HUDEP-2 (cell line): ENCODE results near the gene TTC31.

Source experiments
- DNase-seq, 76 experiments: peaks; one replicate each; lab custom pipeline; 2025; ENCODE audit not compliant: unreplicated experiment in 76 of 76; lab: John Stamatoyannopoulos, UW

TTC31 gene

DNA sequence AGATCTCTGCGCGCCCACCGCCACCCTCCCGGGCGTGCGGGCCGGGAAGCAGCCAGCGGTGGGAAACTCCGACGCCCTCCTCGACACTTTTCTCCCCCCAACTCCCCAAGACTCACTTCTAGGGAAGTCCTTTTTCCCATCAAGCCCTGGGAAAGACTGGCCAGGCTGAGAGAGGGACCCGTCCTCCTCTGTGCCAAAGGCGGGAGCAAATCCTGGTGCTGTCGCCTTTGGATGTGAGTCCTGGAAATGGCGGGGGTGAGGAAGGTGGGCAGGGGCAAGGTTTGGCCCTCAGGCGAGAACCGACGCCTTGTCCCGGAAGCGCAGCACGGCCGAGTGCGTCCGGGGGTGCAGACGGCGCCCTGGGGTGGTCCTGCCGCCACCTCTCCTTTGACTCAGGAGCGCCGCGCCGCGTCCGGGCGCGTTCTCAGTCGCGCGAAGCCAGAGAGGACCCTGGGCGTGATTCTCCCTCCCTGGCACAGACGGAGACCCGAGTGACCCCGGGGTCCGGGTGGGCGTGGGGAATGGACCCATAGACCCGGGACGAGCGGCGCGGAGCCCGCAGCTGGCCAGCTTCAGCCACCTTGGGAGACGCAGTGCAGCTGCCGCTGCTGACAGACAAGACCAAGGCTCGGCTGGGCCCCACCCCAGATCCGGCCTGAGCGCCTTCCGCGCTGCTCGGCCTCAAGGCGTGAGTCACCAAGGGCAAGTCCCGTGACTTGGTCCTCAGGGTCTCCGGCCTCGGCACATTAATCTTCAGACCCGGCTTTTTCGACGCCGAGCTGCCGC is 20.0 kb downstream of the TTC31 start:
- peak in 69 of 76 experiments; percentile 6 to 78 (median 60) for DNase-seq

DNA sequence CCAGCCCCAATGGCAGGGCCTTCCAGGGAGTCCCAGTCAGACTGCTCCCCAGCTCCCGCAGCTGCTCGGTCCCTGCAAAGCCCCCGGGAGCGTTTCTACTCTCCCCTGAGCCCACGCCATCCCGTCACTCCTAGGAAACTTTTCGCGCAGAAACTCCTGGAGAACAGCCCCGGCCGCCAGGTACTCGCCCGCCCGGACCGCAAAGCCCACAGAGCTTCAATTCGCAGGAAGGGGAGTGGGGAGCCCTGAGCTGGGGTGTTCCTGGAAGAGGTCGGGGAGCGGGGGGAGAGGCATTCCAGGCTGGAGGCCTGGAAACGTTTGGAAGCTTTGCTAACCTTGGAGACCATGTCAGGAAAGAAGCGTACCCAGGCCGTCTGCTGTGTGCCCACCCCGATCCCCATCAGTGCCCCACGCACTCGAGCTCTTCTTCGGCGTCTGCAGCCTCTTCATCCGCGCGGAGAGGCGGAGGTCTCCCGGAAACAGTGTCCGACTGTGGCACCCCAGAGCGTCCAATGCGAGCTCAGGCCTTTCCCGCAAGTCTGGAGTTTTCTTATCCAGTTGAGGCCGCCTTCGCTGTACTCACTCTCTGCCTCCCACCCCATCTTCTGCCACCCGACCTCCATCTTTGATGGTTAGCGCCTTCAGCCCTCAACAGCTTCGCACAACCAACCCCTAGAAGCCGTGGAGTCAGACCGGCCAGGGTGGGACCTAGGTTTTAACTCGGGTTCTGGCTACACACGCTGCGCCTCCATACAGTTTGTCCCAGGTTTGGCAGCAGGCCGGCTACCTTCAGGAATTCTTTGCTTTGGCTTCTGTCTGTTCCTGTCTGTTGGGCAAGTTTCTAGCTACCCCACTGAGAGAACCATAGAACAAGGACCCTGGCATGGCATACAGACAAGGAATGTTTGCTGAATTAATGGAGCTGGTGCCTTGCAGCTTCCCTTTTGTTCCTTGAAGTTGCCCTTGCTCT is 20.9 kb downstream of the TTC31 start:
- DNase-seq: no peak

DNA sequence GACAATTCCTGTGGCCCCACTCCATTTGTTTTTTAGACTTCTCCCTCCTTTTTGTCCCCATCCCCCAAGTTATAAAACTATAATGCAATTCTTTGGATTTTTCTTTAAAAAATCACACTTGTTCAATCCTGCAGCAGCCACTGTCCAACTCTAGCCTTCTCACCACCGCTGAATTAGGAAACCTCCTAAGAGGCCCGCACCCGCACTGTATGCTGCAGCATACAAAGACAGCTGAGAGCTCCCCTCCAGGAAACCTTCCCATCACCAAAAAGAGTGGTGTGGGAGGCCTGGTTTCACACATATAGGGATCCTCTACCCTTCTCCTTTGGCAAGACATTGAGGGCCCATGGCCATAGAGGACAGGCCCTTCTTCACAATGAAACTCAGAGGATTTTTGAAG is 21.7 kb downstream of the TTC31 start:
- DNase-seq: no peak

DNA sequence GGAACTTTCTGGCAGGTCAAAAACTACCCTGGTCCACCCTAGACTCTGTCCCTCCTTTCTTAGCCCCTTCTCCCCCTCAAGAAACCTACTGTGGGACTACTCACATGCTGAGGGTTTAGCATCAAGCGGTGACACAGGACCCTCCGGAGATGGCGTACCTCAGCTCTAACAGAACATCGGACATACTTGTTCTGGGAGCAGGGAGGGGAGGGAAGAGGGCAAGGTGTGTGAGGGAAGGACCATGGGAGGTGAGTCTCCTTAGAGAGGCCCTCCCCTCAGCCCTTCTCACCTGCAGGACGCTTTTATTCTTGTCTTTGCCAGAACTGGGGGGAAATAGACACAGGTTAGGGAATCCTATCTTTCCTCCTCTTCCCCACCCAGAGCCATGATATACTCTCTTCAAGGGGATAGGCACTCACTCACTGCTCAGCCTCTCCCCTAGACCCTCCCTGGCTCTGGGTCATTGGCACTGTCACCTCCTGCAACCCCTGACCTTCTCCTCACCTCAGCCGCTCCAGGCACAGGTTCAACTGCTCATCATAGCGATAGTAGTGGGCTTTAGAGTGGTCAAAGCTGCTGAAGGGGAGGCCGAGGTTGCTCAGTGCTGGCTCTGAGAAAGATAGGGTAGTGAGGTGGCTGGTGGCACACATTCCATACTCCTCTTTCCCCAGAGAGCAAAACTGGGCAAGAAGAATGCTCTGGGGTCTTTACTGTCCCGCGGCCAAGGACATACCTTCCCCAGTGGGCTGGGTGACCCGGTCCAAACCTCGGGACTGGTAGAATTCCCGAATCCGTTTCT is 22.8 kb downstream of the TTC31 start:
- DNase-seq: no peak

DNA sequence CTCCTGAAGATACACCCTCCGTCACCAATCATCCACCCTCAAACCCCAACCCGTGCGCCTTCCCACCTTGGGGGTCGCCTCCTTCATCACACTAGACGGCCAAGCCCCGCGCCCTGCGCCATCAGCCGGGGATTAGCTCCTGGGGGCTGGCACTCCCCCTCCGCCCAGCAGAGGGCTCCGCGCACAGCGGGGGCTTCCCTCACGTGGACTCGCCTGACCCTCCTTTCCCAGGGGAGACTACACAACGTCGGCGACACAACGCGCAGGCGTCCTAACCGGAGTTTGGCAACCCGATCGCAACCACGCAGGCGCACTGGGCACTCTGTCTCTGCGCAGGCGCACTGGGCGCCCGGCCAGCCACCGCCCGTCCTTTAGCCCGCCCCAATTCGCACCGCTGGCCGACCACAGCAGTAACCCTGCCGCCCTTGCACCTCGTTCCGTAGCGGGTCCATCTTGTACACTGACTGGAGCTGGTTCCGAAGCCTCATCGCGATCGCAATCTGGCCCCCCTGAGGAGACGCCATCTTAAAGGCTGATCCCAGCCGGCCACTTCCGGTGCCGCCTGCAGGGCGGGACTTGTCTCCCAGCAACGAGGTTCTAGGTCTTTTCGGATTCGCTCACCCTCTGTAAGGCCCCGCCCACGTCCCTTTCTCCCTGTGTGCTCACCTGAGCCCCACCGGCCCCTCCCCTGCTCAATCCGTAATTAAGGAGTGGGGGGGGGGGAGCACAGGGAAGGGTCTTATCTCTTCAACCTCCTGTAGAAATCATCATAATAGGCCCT is 24.5 kb downstream of the TTC31 start, which contains the start of gene PCGF1:
Gene PCGF1 (minus strand): TSS at position 551 of the 781 bp plus-strand sequence. CDS start 27 bp downstream, at position 524.
- DNase-seq: peak; percentile 54 to 99 (median 93)

DNA sequence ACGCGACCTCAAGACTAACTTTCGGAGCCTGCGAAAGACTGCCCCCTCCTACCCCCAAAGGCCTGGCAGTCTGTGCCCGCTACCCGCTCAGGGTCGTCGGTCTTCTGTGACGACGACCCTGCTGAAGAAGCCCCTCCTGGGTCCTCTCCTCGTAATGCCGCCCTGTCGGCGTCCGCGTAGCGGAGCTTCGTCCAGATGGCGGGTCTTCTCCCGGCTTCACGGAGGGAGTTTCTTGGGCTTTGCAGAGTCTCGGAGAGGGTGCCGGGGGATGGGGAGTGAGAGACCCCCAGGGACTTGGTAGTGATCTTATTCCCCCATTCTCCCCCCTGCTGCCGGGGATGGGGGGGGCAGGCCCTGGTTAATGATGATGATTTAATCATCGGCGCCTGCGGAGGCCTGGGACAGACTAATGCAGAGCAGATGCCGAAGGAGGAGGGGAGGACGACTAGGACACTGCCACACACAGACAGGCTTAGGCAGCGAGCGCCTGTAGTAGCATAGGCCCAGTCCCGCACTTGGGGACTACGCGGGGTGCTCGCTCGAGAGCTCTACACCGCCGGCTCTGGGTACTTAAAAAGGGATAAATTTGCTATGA is 25.1 kb downstream of the TTC31 start:
- peak in 2 of 76 experiments; percentile 18 for DNase-seq

DNA sequence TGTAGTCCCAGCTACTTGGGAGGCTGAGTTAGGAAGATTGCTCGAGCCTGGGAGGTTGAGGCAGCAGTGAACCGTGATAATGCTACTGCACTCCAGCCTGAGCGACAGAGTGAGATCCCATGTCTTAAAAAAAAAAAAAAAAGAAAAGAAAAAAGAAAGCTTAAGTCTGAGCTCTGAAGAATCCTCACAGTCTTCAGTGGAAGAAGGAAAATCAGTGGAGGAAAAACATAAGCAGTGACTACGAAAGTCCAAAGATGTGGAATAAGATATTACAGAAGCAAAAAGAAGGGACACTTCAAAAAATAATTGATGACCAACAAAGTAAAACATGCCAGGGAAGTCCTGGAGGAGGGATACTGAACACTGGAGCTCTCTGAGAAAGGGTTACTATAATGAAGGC is 27.4 kb downstream of the TTC31 start:
- no peak for DNase-seq

DNA sequence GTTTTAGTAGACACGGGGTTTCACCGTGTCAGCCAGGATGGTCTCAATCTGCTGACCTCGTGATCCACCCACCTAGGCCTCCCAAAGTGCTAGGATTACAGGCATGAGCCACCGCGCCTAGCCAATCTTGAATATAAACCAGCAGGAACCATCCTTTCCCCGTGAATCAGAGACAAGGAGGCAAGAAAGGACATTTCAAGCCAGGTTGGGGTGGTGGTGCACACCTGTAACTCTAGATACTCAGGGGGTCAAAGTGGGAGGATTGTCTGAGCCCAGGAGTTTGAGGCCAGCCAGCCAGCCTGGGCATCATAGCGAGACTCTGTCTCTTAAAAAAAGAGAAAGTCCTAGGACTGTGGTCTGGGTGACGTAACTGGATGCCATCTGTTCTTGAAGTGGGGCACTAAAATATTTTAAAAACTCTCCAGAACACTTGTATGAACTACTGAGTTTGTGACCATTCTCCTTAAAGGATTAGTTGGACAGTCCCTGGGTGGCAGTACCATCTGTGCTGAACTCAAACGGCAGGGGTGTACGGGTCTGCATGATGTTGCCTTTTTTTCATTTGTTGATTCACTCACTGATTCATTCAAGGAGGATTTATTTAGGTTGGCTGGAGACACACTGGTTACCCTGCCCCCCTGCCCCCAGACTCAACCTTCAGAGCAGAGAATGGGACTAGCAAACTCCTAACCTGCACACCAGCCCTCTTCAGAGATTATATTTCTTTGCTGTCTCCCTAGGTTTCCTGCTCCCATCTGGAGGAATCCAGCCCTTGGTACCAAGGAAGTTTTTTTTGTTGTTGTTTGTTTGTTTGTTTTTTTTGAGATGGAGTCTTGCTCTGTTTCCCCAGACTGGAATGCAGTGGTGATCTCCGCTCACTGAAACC is 28.5 kb downstream of the TTC31 start:
- DNase-seq: no peak

DNA sequence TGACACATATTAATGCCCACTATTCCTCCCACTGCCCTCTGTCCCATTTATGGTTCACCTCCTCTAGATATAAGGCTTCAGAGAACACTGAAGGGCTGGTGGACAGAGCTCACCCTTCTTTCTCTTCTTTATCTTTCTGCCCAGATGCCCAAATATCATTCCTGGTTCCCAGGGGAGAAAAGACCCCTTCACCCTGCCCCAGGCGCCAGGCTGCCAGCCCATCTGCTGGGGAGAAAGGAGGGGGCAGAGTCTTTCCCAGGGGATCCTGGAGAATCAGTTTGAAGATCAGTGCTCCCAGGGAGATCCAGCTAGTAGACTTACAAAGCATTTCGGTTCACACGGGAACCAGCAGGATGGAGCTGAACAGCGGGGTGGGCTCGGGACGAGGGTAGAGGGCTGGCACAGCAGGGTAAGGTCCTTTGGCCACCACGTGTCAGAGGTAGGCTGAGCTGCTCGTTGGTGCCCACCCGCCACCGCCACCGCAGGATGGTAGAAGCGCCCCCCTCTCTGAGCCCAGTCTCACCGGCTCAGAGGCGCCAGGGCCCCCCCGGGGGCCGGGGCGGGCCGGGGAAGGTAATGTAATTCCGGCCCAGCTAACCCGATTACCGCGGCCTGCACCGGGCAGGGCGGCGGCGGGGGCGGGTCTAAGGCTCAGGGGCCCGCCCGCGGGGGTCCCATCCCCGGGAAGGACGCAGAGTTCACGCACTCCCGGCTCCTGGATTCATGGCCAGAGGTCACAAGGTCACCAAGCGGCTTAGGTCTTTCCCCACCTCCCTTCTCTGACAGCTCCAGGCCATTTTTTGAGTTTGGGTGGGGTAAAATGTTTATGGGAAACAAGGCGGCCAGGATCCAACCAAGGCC is 30.1 kb downstream of the TTC31 start:
- no peak for DNase-seq

DNA sequence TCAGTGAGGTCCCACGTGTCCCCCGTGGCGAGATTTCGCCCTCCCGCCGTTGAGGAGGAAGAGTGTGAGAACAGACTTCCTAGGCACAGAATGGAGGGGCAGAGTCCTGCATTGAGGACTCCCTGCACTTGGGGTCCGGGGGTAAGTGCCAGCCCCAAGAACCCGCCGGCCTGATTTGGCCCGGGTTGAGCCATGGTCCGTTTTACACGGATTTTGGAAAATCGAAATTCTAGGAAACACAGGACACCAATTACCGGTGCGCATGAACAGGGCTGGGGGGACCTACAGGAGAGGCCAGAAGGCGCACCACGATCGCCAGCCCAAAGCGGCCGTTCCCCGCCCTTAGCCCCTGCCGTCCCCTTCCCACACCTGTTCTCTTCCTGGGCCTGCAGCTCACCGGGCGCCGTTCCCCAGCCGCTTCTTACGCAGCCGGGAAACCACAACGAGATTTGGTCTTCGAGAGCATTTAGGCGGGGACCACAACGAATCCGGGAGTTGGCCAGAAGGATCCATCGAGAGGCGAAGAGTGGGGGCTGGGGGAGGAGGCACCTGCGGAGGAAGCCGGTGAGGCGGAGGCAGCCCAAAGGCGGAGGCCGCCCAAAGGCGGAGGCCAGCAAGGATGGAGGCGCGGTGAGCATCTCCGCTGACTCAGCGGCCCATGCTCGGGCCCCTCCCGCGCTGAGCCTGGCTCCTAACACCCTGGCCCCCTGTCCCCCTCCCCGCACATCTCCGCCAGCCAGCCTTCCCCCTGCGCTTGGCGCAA is 30.9 kb downstream of the TTC31 start:
- peak in 3 of 76 experiments; percentile 14 to 18 (median 16) for DNase-seq

DNA sequence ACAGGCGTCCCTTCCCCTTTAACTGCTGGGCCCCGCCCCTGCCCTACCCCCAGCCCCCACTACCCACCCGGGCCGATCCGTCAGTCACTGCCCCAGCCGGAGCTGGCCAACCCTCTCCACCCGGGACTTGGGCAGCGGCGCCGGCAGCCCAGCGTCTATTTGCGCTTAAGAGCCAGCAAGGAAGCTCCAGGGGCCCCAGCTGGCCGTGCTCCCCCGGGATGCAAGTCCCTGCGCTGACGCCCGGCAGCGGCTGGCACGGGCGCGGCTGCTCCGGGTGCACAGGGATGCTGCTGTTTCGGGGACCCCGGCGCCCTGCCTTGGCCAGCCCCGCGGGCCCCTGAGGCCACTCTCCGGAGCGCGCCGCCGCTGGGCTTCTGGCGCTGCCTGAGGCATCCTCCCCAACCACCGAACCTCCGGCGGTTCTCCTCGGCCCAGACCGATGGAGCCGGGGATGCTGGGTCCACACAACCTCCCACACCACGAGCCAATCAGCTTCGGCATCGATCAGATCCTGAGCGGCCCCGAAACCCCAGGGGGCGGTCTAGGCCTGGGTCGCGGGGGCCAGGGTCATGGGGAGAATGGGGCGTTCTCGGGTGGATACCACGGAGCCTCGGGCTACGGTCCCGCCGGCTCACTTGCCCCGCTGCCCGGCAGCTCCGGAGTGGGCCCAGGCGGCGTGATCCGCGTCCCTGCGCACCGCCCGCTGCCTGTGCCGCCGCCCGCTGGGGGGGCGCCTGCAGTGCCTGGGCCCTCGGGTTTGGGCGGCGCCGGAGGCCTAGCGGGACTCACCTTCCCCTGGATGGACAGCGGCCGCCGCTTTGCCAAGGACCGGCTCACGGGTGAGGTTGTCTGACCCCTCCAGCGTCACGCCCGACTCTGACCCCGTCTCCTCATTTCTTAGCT is 31.7 kb downstream of the TTC31 start, which contains the start of gene TLX2:
Gene TLX2 (plus strand): TSS at position 83 of the 903 bp plus-strand sequence. CDS start 357 bp downstream, at position 440.
- DNase-seq: peak in 5 of 76 experiments; percentile 10 to 29 (median 19)

DNA sequence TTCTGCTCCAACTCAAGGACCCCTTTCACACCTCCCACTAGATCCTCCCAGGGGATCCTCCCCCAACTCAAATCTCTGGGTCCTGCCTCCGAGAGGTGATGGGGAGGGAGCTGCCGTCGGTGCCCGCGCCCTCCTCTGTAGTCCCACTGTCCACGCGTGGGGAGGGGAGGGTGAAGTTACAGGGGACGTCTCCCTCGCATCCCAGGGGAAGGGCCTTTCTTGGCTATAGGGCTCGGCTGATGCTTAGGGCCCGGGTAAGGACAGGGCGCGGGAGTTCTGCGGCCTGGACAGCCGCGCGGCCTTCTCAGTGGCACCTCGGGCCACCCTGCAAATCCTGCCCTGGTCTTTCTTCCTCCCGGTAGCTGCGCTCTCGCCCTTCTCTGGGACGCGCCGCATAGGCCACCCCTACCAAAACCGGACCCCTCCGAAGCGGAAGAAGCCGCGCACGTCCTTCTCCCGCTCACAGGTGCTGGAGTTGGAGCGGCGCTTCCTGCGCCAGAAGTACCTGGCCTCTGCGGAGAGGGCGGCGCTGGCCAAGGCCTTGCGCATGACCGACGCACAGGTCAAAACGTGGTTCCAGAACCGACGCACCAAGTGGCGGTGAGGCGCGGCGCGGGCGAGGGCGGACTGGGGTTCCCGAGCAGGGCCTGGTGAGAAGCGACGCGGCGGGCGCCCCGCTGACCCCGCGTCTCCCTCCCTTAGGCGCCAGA is 32.5 kb downstream of the TTC31 start:
- peak in 25 of 76 experiments; percentile 10 to 65 (median 30) for DNase-seq

DNA sequence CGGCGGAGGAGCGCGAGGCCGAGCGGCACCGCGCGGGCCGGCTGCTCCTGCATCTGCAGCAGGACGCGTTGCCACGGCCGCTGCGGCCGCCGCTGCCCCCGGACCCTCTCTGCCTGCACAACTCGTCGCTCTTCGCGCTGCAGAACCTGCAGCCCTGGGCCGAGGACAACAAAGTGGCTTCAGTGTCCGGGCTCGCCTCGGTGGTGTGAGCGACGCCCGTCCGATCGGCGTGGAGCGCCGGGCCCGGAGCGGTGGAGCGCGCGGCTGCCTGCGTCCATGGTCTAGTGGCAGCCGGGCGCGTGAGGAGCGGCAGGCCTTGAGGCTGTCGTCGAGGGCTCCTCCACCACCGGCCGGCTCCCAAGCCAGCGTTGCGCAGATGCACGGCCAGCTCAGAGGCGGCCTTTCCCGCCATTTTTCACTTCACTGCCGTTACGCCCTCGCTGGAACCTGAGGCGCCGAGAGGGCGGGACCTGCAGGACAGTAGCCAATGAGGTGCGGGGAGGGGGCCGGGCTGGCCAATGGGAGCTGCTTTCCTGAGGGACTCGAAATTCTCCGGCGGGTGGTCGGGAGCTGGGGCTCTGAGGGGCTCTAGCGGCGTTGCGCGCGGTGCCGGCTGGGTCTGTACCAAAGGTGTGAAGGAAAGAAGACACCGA is 33.2 kb downstream of the TTC31 start:
- DNase-seq: peak in 74 of 76 experiments; percentile 26 to 91 (median 83)

DNA sequence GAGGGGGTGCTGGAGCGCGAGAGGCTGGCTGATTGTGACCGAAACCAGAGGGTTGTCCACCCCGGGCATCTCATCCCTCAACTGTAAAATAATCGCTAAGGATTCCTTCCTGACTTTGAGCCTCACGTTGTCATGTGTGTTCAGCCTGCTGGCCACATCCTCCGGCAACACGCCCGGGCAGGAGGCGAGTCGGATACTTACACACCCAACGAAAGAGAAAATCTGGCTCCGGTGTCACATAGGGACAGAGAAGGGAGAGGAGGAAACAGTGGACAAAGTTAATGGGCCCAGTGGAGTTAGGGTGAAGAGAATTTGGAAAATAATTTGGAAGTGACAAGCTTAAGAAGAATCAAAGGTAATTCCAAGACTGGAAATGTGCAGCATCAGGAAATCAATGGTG is 33.8 kb downstream of the TTC31 start:
- DNase-seq: no peak
